ENCODE data around the gene TMEM80. TPM values are rescaled to one million over a fixed set of nuclear protein-coding genes. Genes with fewer than 3 reads are reported as not detected.
A peak's percentile ranks its signal among the peaks of the same experiment; 100 is the strongest.

Gene TMEM80
- total and polyA plus RNA-seq, 7 experiments from 2014 or later: 26.2 to 44.3 (median 37.8) TPM

DNA sequence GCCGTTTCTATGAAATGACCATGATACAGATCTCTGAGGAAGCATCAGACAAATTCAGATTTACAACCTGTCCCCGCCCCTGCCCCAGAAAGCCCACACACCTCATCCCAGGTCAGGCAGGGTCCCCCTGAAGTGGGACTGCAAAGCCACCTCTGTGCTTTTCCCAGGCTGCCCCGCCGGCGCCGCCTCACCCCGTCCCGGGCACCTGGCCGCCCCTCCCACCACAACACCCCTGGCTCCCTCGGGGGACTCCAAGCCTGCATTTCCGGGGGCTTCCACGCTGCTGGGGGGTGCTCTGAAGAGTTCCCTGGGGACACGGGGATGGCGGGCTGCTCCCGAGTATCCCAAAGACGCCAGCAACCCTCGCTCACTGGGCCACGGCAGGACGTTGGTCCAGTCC is 35.3 kb upstream of the TMEM80 start:
- Mint-ChIP-seq H3K27me3 (no peaks in the 10 kb centered on the region), H3K4me3 (no peak overlapping the region), H3K9me3 (no peaks in the 10 kb centered on the region), H3K4me1 (peaks cover 0 to 7% (median 0%) of the 10 kb centered on the region in 7 donors), H3K36me3 (peaks cover 0 to 16% (median 0%) of the 10 kb centered on the region in 5 donors), H3K27ac (no peak overlapping the region)
- Histone ChIP-seq H3K36me3 (ENCODE audit: control insufficient read depth in 2 of 3, insufficient read depth in 3 of 3, low read length in 3 of 3) (peaks cover 0 to 46% (median 0%) of the 10 kb centered on the region in 3 experiments), H3K27ac (ENCODE audit: low read depth, low read length) (no peak overlapping the region), H3K9me3 (ENCODE audit: control insufficient read depth in 2 of 3, low read length in 3 of 3) (no peaks in the 10 kb centered on the region), H3K4me3 (ENCODE audit: low read length) (no peak overlapping the region), H3K4me1 (ENCODE audit: control insufficient read depth in 2 of 2, insufficient read depth in 2 of 2, low read length in 2 of 2) (no peaks in the 10 kb centered on the region), H3K27me3 (ENCODE audit: control insufficient read depth in 2 of 2, insufficient read depth in 2 of 2, low read length in 2 of 2) (no peaks in the 10 kb centered on the region)
- ATAC-seq: no peak
- ChIA-PET CTCF (no interaction called here), POLR2A (no interaction called here)
- no peak for DNase-seq
- intact Hi-C loops (cut with micrococcal nuclease): no loop called here

DNA sequence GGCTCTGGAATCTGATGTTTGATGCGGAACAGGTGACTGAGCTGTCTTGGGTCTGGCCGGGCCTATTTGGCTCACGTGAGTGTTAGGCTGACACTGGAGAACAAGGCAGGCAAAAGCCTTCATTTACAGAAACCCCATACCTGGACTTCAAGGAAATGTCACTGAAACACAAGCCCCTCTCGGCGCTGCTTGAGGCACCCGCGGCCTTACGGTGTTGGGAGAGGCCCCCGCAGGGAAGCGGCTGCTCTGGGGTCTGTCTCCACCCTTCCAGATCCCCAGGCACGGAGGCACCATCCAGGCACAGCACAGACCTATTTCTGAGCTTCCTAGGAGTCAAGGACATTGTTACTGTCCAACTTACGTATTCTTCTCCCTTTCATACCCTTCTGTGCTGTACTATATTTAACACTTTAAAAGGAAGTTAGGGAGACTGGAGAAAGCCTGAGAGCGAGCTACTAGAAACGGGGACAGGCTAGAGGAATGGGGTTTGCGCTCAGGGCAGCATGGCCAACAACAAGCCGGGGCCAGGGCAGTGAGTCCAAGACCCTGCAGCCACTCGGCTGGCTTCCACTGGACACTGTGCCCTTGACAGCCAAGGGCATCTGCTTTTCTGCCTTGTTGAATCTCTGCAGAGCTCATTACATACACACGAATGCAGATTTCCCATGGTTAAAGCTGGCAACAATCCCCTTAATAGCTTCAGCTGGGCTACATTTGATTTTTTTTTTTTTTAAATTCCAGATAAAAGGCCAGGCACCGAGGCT is 34.8 kb upstream of the TMEM80 start:
- Mint-ChIP-seq H3K27me3 (no peaks in the 10 kb centered on the region), H3K4me3 (no peak overlapping the region), H3K27ac (no peak overlapping the region), H3K4me1 (peaks cover 0 to 7% (median 0%) of the 10 kb centered on the region in 7 donors), H3K9me3 (no peaks in the 10 kb centered on the region), H3K36me3 (peaks cover 0 to 20% (median 0%) of the 10 kb centered on the region in 5 donors)
- ChIA-PET POLR2A (no interaction called here), CTCF (interaction anchor here (0.6 to 1.9 kb wide), 3 partner anchors 53 to 70 kb away, joined by 3 to 10 read pairs (median 3); no protein-coding TSS in a partner anchor)
- Histone ChIP-seq H3K27ac (ENCODE audit: low read depth, low read length) (no peak overlapping the region), H3K4me3 (ENCODE audit: low read length) (no peak overlapping the region), H3K4me1 (ENCODE audit: control insufficient read depth in 2 of 2, insufficient read depth in 2 of 2, low read length in 2 of 2) (no peaks in the 10 kb centered on the region), H3K9me3 (ENCODE audit: control insufficient read depth in 2 of 3, low read length in 3 of 3) (no peaks in the 10 kb centered on the region), H3K27me3 (ENCODE audit: control insufficient read depth in 2 of 2, insufficient read depth in 2 of 2, low read length in 2 of 2) (no peaks in the 10 kb centered on the region), H3K36me3 (ENCODE audit: control insufficient read depth in 2 of 3, insufficient read depth in 3 of 3, low read length in 3 of 3) (peaks cover 0 to 45% (median 0%) of the 10 kb centered on the region in 3 experiments)
- ATAC-seq (no peak), DNase-seq (no peak)
- intact Hi-C loops (cut with micrococcal nuclease): no loop called here

DNA sequence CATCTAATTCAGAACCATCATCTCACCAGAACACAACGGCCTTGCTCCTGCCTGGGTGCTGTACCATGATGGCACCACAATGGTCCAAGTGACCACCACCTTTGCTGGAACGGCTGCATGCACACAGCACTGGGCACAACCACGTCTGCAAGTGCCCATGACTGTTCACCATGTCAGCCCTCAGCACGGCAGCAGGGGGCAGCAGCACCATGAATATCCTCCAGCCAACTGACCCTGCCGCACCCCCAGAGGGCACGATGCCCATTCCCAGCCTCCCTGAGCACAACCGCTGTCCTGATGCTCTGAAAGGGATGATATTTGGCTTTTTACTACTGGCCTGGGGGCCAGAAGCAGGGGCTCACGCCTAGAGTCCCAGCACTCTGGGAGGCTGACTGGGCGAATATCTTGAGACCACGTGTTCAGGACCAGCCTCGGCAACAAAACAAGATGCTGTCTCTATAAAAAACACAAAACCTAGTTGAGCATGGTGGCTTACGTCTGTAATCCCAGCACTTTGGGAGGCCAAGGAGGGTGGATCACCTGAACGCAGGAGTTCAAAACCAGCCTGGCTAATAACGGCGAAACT is 32.8 kb upstream of the TMEM80 start:
- Histone ChIP-seq H3K4me3 (ENCODE audit: low read length) (no peak overlapping the region), H3K27ac (ENCODE audit: low read depth, low read length) (no peak overlapping the region), H3K9me3 (ENCODE audit: control insufficient read depth in 2 of 3, low read length in 3 of 3) (no peaks in the 10 kb centered on the region), H3K4me1 (ENCODE audit: control insufficient read depth in 2 of 2, insufficient read depth in 2 of 2, low read length in 2 of 2) (no peaks in the 10 kb centered on the region), H3K36me3 (ENCODE audit: control insufficient read depth in 2 of 3, insufficient read depth in 3 of 3, low read length in 3 of 3) (peaks cover 0 to 52% (median 0%) of the 10 kb centered on the region in 3 experiments), H3K27me3 (ENCODE audit: control insufficient read depth in 2 of 2, insufficient read depth in 2 of 2, low read length in 2 of 2) (no peaks in the 10 kb centered on the region)
- peaks cover 0 to 16% (median 0%) of the 10 kb centered on the region in 5 donors for H3K36me3 Mint-ChIP-seq
- peaks cover 0 to 7% (median 2%) of the 10 kb centered on the region in 7 donors for H3K4me1 Mint-ChIP-seq
- no peaks in the 10 kb centered on the region for H3K9me3 Mint-ChIP-seq
- H3K27ac Mint-ChIP-seq: peak overlapping the region in 1 of 9 donors; percentile 46
- peak in 6 of 9 donors; percentile 24 to 48 (median 32) for DNase-seq
- H3K4me3 Mint-ChIP-seq: no peak overlapping the region
- CTCF ChIA-PET: interaction anchor here (0.7 to 1.9 kb wide), 4 partner anchors 55 to 103 kb away, joined by 3 to 10 read pairs (median 4); no protein-coding TSS in a partner anchor
- H3K27me3 Mint-ChIP-seq: no peaks in the 10 kb centered on the region
- intact Hi-C loops (cut with micrococcal nuclease): loop anchor here (1.0 to 2.0 kb wide), 4 partner anchors 34 to 103 kb away; no protein-coding TSS in a partner anchor
- peak; percentile 86 for ATAC-seq
- POLR2A ChIA-PET: no interaction called here

DNA sequence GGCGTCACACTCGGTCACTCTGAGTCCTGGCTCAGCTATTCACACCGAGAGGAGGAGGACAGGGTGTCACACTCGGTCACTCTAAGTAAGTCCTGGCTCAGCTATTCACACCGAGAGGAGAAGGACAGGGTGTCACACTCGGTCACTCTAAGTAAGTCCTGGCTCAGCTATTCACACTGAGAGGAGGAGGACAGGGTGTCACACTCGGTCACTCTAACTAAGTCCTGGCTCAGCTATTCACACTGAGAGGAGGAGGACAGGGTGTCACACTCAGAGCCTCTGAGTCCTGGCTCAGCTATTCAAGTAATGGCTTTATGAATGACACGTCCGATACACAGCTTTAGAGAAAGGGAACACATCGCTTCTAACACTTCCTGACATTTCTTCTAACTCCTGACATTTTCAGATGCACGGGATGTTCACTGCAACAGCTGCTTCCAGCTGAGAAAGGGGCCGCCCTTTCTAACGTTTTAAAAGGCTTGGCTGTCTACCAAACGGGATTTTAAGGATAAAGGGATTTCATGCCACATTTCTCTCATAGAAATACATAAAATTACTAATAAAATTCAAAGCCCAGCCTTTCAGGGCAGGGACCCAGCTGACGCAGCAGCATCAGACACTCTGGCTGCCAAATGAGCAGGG is 30.4 kb upstream of the TMEM80 start:
- H3K4me3 ChIP-seq (ENCODE audit: low read length): no peak overlapping the region
- peaks cover 0 to 8% (median 0%) of the 10 kb centered on the region in 5 donors for H3K36me3 Mint-ChIP-seq
- no peak for ATAC-seq
- H3K36me3 ChIP-seq (ENCODE audit: control insufficient read depth in 2 of 3, insufficient read depth in 3 of 3, low read length in 3 of 3): peaks cover 0 to 31% (median 0%) of the 10 kb centered on the region in 3 experiments
- ChIA-PET CTCF (interaction anchor here (0.7 to 1.4 kb wide), 2 partner anchors 46 to 56 kb away, joined by 3 read pairs; no protein-coding TSS in a partner anchor), POLR2A (no interaction called here)
- DNase-seq: no peak
- no peaks in the 10 kb centered on the region for H3K9me3 ChIP-seq (ENCODE audit: control insufficient read depth in 2 of 3, low read length in 3 of 3)
- no peaks in the 10 kb centered on the region for H3K27me3 Mint-ChIP-seq
- no peaks in the 10 kb centered on the region for H3K9me3 Mint-ChIP-seq
- no peak overlapping the region for H3K27ac ChIP-seq (ENCODE audit: low read depth, low read length)
- H3K4me3 Mint-ChIP-seq: peak overlapping the region in 1 of 10 donors; percentile 32
- H3K27ac Mint-ChIP-seq: peak overlapping the region in 1 of 9 donors; percentile 87
- H3K27me3 ChIP-seq (ENCODE audit: control insufficient read depth in 2 of 2, insufficient read depth in 2 of 2, low read length in 2 of 2): no peaks in the 10 kb centered on the region
- H3K4me1 Mint-ChIP-seq: peaks cover 0 to 7% (median 2%) of the 10 kb centered on the region in 7 donors
- H3K4me1 ChIP-seq (ENCODE audit: control insufficient read depth in 2 of 2, insufficient read depth in 2 of 2, low read length in 2 of 2): no peaks in the 10 kb centered on the region
- intact Hi-C loops (cut with micrococcal nuclease): no loop called here

DNA sequence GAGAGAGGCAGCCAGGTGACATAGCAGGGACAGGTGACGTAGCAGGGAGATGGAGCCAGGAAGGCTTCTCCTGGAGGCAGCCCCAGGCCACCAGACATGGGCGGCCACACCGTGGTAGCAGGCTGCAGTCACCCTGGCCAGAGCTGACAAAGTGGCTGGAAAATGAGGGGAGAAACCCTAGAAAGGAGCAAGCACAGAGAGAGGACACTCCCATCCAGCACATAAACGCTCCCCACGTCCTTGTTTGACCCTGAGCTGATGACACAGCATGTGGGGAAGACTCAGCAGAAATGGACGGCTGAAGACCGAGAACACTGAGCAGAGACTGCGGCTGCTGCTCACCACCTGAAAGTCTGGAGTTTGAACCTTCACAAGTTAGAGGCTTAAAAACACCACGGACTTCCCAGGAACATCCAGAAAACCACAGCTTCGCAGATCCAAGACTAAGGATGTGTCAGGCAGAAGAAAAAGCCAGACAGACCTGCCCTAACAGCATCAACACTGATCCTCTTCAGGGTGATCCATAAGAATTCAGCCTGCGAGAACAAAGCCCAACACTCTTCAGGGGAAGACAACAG is 29.8 kb upstream of the TMEM80 start:
- H3K36me3 Mint-ChIP-seq: peaks cover 0 to 8% (median 0%) of the 10 kb centered on the region in 5 donors
- DNase-seq: no peak
- H3K9me3 Mint-ChIP-seq: no peaks in the 10 kb centered on the region
- intact Hi-C loops (cut with micrococcal nuclease): no loop called here
- H3K27me3 Mint-ChIP-seq: no peaks in the 10 kb centered on the region
- peaks cover 0 to 7% (median 2%) of the 10 kb centered on the region in 7 donors for H3K4me1 Mint-ChIP-seq
- ChIA-PET CTCF (interaction anchor here (0.6 to 1.4 kb wide), 3 partner anchors 46 to 468 kb away, joined by 3 read pairs; no protein-coding TSS in a partner anchor), POLR2A (no interaction called here)
- H3K27ac Mint-ChIP-seq: peak overlapping the region in 2 of 9 donors; percentile 58 to 87
- Histone ChIP-seq H3K4me1 (ENCODE audit: control insufficient read depth in 2 of 2, insufficient read depth in 2 of 2, low read length in 2 of 2) (no peaks in the 10 kb centered on the region), H3K9me3 (ENCODE audit: control insufficient read depth in 2 of 3, low read length in 3 of 3) (no peaks in the 10 kb centered on the region), H3K27me3 (ENCODE audit: control insufficient read depth in 2 of 2, insufficient read depth in 2 of 2, low read length in 2 of 2) (no peaks in the 10 kb centered on the region), H3K36me3 (ENCODE audit: control insufficient read depth in 2 of 3, insufficient read depth in 3 of 3, low read length in 3 of 3) (peaks cover 0 to 25% (median 0%) of the 10 kb centered on the region in 3 experiments), H3K4me3 (ENCODE audit: low read length) (no peak overlapping the region), H3K27ac (ENCODE audit: low read depth, low read length) (no peak overlapping the region)
- no peak for ATAC-seq
- H3K4me3 Mint-ChIP-seq: peak overlapping the region in 1 of 10 donors; percentile 32

DNA sequence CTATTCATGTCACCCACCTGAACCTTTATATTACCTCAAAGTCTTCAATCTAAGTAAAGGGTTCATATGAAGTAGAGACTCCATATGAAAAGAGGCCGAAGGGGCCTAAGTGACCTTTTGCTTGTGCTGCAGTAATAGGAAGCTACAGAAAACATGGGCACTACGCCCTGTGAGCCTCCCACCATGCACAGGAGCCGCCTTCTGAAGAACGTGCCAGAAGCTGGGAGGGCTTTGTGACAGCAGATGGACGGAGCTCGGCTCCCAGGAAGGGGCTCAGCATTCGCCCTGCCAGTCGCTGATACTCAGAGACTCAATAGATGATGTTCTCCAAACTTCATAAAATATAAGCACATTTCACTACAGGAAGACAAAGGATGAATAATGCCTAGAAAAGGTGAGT is 21.8 kb upstream of the TMEM80 start:
- Mint-ChIP-seq H3K27me3 (no peaks in the 10 kb centered on the region), H3K27ac (peak overlapping the region in 3 of 9 donors; percentile 31 to 91 (median 71)), H3K9me3 (no peaks in the 10 kb centered on the region), H3K4me3 (no peak overlapping the region), H3K4me1 (peaks cover 0 to 3% (median 0%) of the 10 kb centered on the region in 7 donors), H3K36me3 (peaks cover 4 to 21% (median 11%) of the 10 kb centered on the region in 5 donors)
- DNase-seq (no peak), ATAC-seq (no peak)
- H3K36me3 ChIP-seq (ENCODE audit: control insufficient read depth in 2 of 3, insufficient read depth in 3 of 3, low read length in 3 of 3): peaks cover 0 to 43% (median 9%) of the 10 kb centered on the region in 3 experiments
- no peak overlapping the region for H3K27ac ChIP-seq (ENCODE audit: low read depth, low read length)
- ChIA-PET POLR2A (interaction anchor here (1.0 kb wide), 1 partner anchor 22 kb away, joined by 3 read pairs; the partner anchor contains the start of gene TMEM80), CTCF (interaction anchor here (1.1 kb wide), 1 partner anchor 52 kb away, joined by 5 read pairs; no protein-coding TSS in a partner anchor)
- H3K27me3 ChIP-seq (ENCODE audit: control insufficient read depth in 2 of 2, insufficient read depth in 2 of 2, low read length in 2 of 2): no peaks in the 10 kb centered on the region
- H3K4me1 ChIP-seq (ENCODE audit: control insufficient read depth in 2 of 2, insufficient read depth in 2 of 2, low read length in 2 of 2): no peaks in the 10 kb centered on the region
- H3K9me3 ChIP-seq (ENCODE audit: control insufficient read depth in 2 of 3, low read length in 3 of 3): no peaks in the 10 kb centered on the region
- no peak overlapping the region for H3K4me3 ChIP-seq (ENCODE audit: low read length)
- intact Hi-C loops (cut with micrococcal nuclease): no loop called here
